Caki2 (cell line): ENCODE results near the gene PTPRK. TPM values are rescaled to one million over a fixed set of nuclear protein-coding genes. Genes with fewer than 3 reads are reported as not detected.
A peak's percentile ranks its signal among the peaks of the same experiment; 100 is the strongest.
"Not testable (repeated sequence)": the region's sequence is repeated elsewhere in the genome, so short reads cannot be mapped to it uniquely, and the experiment has no call there.

ENCODE experiments used
- DNase-seq: peaks from one replicate; pipeline ENCODE4 v3.0.0-alpha.2; 2015; ENCODE audit warnings: low read depth
- in situ Hi-C: cut with HindIII; loops from 2 replicates; pipeline ENCODE4 v1.10.0; 2016; ENCODE audit warnings: low sequenced_read_pairs, low pct_unique_long_range_greater_than_20kb, mixed read lengths
- total RNA-seq: library from RNA; depleted of rRNA; stranded (reverse); fragments of >200 nt; shearing (Covaris generic); gene quantifications from 2 replicates; pipeline ENCODE4 v1.2.3, GENCODE V29; 2014; ENCODE audit warnings: low replicate concordance

Gene PTPRK
- total RNA-seq, 1 experiment from 2014 or later = 32.6 TPM

GRCh38 chr6:128499079-128499731, 21.2 kb downstream of the PTPRK start:
- no peak for DNase-seq
- in situ Hi-C loops = no loop called here

- in situ Hi-C loops = no loop called here
Observed at GRCh38 chr6:128498234-128498633, 22.2 kb downstream of the PTPRK start.

GRCh38 chr6:128495536-128496333, 24.7 kb downstream of the PTPRK start:
- in situ Hi-C loops = no loop called here
- DNase-seq = no peak

More at GRCh38 chr6:128498234-128498633, 22.2 kb downstream of the PTPRK start:
- DNase-seq = no peak

GRCh38 chr6:128494440-128494839, 26.0 kb downstream of the PTPRK start:
- DNase-seq = no peak
- in situ Hi-C loops = no loop called here

- in situ Hi-C loops = no loop called here
- DNase-seq = no peak
Observed at GRCh38 chr6:128493877-128494276, 26.5 kb downstream of the PTPRK start.

- in situ Hi-C loops = no loop called here
- no peak for DNase-seq
Observed at GRCh38 chr6:128492386-128492785, 28.0 kb downstream of the PTPRK start.

- no peak for DNase-seq
- in situ Hi-C loops = no loop called here
Observed at GRCh38 chr6:128491610-128492206, 28.7 kb downstream of the PTPRK start.

- no peak for DNase-seq
- in situ Hi-C loops = no loop called here
Observed at GRCh38 chr6:128491100-128491581, 29.3 kb downstream of the PTPRK start.

GRCh38 chr6:128487746-128488145, 32.7 kb downstream of the PTPRK start:
- DNase-seq = peak; percentile 71
- in situ Hi-C loops = no loop called here

- peak; percentile 37 for DNase-seq
- in situ Hi-C loops = no loop called here
Observed at GRCh38 chr6:128487055-128487454, 33.3 kb downstream of the PTPRK start.

GRCh38 chr6:128486580-128486979, 33.8 kb downstream of the PTPRK start:
- in situ Hi-C loops, DNase-seq: not testable (repeated sequence)

GRCh38 chr6:128483472-128484135, 36.8 kb downstream of the PTPRK start:
- in situ Hi-C loops = no loop called here

GRCh38 chr6:128482642-128483041, 37.8 kb downstream of the PTPRK start:
- in situ Hi-C loops = no loop called here
- DNase-seq = no peak

More at GRCh38 chr6:128483472-128484135, 36.8 kb downstream of the PTPRK start:
- no peak for DNase-seq

GRCh38 chr6:128479991-128480390, 40.4 kb downstream of the PTPRK start:
- in situ Hi-C loops = no loop called here
- DNase-seq = no peak

- in situ Hi-C loops = no loop called here
Observed at GRCh38 chr6:128479048-128479666, 41.2 kb downstream of the PTPRK start.

GRCh38 chr6:128478230-128479047, 42.0 kb downstream of the PTPRK start:
- in situ Hi-C loops = no loop called here
- DNase-seq = no peak

More at GRCh38 chr6:128479048-128479666, 41.2 kb downstream of the PTPRK start:
- DNase-seq = no peak

GRCh38 chr6:128474933-128475332, 45.5 kb downstream of the PTPRK start:
- DNase-seq = no peak
- in situ Hi-C loops = no loop called here
